Activated CD4-positive, alpha-beta T cell treated with anti-CD3 and anti-CD28 coated beads, Interleukin-2, amount 10 ng/mL, durations not matched to agents 24 days and 14 days (primary cell): Measurements from ENCODE around the gene POMT1. TPM values are rescaled to one million over a fixed set of nuclear protein-coding genes. Genes with fewer than 3 reads are reported as not detected.
"Not testable (repeated sequence)": the region's sequence is repeated elsewhere in the genome, so short reads cannot be mapped to it uniquely, and the experiment has no call there.

Source experiments
- DNase-seq: peaks from one replicate; pipeline ENCODE4 v3.0.0; 2022
- H3K27ac Mint-ChIP-seq: one replicate; pipeline ENCODE4 v1.8.0; 2022; ENCODE audit warnings: mild to moderate bottlenecking, mixed read lengths
- H3K27me3 Mint-ChIP-seq: one replicate; pipeline ENCODE4 v1.8.0; 2022; ENCODE audit warnings: mixed read lengths
- H3K36me3 Mint-ChIP-seq: one replicate; pipeline ENCODE4 v1.8.0; 2022; ENCODE audit warnings: low read depth, mild to moderate bottlenecking, mixed read lengths
- H3K4me1 Mint-ChIP-seq: one replicate; pipeline ENCODE4 v1.8.0; 2021; ENCODE audit warnings: mixed read lengths
- H3K4me3 Mint-ChIP-seq: one replicate; pipeline ENCODE4 v1.8.0; 2022; ENCODE audit warnings: mild to moderate bottlenecking, moderate library complexity, mixed read lengths
- H3K9me3 Mint-ChIP-seq: one replicate; pipeline ENCODE4 v1.8.0; 2021; ENCODE audit warnings: mixed read lengths
- intact Hi-C: fragments of 100-400 bp; cut with micrococcal nuclease; formaldehyde crosslinking; loops from one replicate; pipeline ENCODE4 v1.15.1; 2023
- total RNA-seq: library from RNA; stranded (reverse); gene quantifications from 2 replicates; pipeline ENCODE4 v1.2.3, GENCODE V29; 2022

The POMT1 gene
- total RNA-seq, 1 donor from 2014 or later: 34.6 TPM

- Mint-ChIP-seq H3K36me3 (peaks cover 21% of the 10 kb centered on the region), H3K27me3 (no peaks in the 10 kb centered on the region), H3K4me1 (peaks cover 14% of the 10 kb centered on the region), H3K4me3 (peak overlapping the region; percentile 86), H3K9me3 (no peaks in the 10 kb centered on the region), H3K27ac (peak overlapping the region; percentile 79)
- no peak for DNase-seq
- intact Hi-C loops: loop anchor here (2.0 kb wide), 1 partner anchor 25 kb away; no protein-coding TSS in a partner anchor
Observed at GRCh38 chr9:131529597-131530545, 27.2 kb downstream of the POMT1 start.

GRCh38 chr9:131530546-131530919, 27.8 kb downstream of the POMT1 start:
- Mint-ChIP-seq H3K27ac (peak overlapping the region; percentile 79), H3K36me3 (peaks cover 18% of the 10 kb centered on the region), H3K4me3 (peak overlapping the region; percentile 86), H3K4me1 (peaks cover 15% of the 10 kb centered on the region), H3K9me3 (no peaks in the 10 kb centered on the region), H3K27me3 (no peaks in the 10 kb centered on the region)
- peak; percentile 71 for DNase-seq
- intact Hi-C loops: loop anchor here (2.0 kb wide), 1 partner anchor 26 kb away; no protein-coding TSS in a partner anchor

DNA sequence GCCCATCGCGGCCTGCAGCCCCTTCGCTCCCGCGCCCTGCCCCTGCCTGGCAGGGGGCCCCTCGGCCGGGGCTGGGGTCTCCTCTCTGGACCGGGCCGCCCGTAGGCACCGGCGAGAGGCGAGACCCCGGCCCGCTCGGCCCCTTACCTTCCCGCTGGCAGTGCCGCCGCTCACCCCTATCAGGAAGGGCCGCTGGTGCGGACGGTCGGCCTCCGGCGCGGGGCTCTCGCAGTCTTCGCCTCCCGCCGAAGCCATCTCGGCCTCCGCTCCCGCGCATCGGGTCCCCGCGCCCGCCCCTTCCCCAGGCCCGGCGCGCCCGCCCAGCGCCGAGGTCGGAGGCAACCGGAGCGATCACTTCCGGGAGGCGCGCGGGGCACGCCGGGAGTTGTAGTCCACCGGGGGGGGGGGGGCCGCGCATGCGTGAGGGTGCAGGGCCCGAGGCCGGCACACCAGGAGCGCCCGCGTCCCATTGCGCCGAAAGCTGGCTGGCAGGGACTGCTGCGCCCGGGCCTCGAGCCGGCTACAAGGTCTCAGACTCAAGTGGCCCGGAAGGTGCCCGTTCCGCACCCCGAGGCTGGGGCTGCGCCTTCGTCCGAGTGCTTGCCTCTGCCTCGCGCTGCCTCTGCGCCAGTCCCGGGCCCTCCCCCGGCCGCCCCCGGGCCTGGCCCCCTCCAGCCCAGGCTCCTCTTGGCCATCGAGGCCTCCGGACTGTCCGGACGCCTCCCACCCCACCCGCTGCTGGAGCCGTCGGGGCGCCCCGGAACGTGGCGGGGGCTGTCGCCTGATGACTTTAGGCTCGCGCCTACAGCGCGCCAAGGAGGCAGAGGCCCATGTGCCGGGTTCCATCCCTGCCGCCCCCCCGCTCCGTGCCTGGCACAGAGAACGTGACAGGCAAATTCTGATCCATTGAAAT, 28.5 kb downstream of the POMT1 start, which contains the start of gene UCK1:
UCK1 (minus strand) TSS at position 344 of the 913 bp plus-strand sequence; CDS start at position 255, 89 bp downstream.
- peak within 1 kb of the TSS; percentile 79 for H3K27ac Mint-ChIP-seq
- peaks cover 17% of the 10 kb centered on the region for H3K36me3 Mint-ChIP-seq
- peak; percentile 93 for DNase-seq
- no peaks in the 10 kb centered on the region for H3K27me3 Mint-ChIP-seq
- intact Hi-C loops: loop anchor here (1.0 to 2.0 kb wide), 2 partner anchors 26 to 406 kb away; partner anchors contain the start of gene NUP214
- H3K4me1 Mint-ChIP-seq: peaks cover 15% of the 10 kb centered on the region
- no peaks in the 10 kb centered on the region for H3K9me3 Mint-ChIP-seq
- H3K4me3 Mint-ChIP-seq: peak within 1 kb of the TSS; percentile 86

GRCh38 chr9:131534721-131535237, 32.1 kb downstream of the POMT1 start:
- Mint-ChIP-seq H3K27me3 (no peaks in the 10 kb centered on the region), H3K4me1 (peaks cover 17% of the 10 kb centered on the region), H3K9me3 (no peaks in the 10 kb centered on the region), H3K4me3 (no peak overlapping the region), H3K27ac (no peak overlapping the region), H3K36me3 (no peaks in the 10 kb centered on the region)
- intact Hi-C loops: no loop called here
- no peak for DNase-seq

GRCh38 chr9:131537946-131538345, 35.2 kb downstream of the POMT1 start:
- intact Hi-C loops: no loop called here
- peaks cover 4% of the 10 kb centered on the region for H3K9me3 Mint-ChIP-seq
- H3K27me3 Mint-ChIP-seq: peaks cover 3% of the 10 kb centered on the region
- peaks cover 15% of the 10 kb centered on the region for H3K4me1 Mint-ChIP-seq
- no peaks in the 10 kb centered on the region for H3K36me3 Mint-ChIP-seq
- no peak for DNase-seq
- no peak overlapping the region for H3K27ac Mint-ChIP-seq
- H3K4me3 Mint-ChIP-seq: no peak overlapping the region

DNA sequence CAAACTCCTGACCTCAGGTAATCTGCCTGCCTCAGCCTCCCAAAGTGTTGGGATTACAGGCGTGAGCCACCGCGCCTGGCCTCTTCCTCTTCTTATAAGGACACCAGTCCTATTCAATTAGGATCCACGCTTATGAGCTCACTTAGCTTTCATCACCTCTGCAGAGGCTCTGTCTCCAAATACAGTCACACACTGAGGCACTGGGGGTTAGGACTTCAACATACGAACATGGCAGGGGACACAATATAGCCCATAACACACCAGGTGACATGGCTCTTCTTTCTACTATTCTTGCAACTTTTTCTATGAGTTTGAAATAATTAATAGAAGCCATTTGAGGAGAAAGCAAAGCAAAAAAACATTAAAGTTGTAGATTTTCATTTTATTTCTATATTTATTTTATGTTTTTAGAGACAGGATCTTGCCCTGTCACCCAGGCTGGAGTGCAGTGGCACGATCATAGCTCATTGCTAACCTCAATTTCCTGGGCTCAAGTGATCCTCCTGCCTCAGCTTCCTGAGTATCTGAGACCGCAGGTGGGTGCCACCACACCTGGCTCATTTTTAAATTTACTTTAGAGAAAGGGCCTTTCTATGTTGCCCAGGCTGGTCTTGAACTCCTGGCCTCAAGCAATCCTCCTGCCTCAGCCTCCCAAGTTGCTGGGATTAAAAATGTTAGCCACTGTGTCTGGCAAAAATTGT, 36.7 kb downstream of the POMT1 start:
- peaks cover 11% of the 10 kb centered on the region for H3K27me3 Mint-ChIP-seq
- intact Hi-C loops: no loop called here
- no peak overlapping the region for H3K27ac Mint-ChIP-seq
- peaks cover 11% of the 10 kb centered on the region for H3K9me3 Mint-ChIP-seq
- peaks cover 14% of the 10 kb centered on the region for H3K4me1 Mint-ChIP-seq
- no peak for DNase-seq
- peaks cover 7% of the 10 kb centered on the region for H3K36me3 Mint-ChIP-seq
- no peak overlapping the region for H3K4me3 Mint-ChIP-seq

DNA sequence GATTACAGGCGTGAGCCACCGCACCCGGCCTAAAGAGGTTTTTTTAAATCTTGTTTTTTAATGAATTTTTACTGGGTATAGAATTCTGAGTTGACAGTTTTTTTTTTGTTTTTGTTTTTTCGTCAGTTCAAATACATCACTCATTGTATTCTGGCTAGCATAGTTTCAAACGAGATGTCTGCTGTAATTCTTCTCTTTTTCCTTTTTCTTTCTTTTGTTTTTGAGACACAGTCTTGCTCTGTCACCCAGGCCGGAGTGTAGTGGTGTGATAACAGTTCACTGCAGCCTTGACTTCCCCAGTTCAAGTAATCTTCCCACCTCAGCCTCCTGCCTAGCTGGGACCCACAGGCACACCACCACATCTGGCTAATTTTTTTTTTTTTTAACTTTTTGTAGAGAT, 40.4 kb downstream of the POMT1 start:
- DNase-seq: no peak
- H3K27me3 Mint-ChIP-seq: peaks cover 41% of the 10 kb centered on the region
- intact Hi-C loops: no loop called here
- H3K4me3 Mint-ChIP-seq: no peak overlapping the region
- H3K4me1 Mint-ChIP-seq: peaks cover 9% of the 10 kb centered on the region
- H3K27ac Mint-ChIP-seq: no peak overlapping the region
- H3K9me3 Mint-ChIP-seq: peaks cover 13% of the 10 kb centered on the region
- H3K36me3 Mint-ChIP-seq: peaks cover 9% of the 10 kb centered on the region

- Mint-ChIP-seq H3K4me3 (peak within 1 kb of the TSS; percentile 48), H3K27me3 (peaks cover 62% of the 10 kb centered on the region), H3K4me1 (peaks cover 2% of the 10 kb centered on the region), H3K36me3 (peaks cover 9% of the 10 kb centered on the region), H3K9me3 (peaks cover 13% of the 10 kb centered on the region), H3K27ac (no peak within 1 kb of the TSS)
- intact Hi-C loops: no loop called here
- no peak for DNase-seq
Observed at GRCh38 chr9:131545003-131545785, 42.5 kb downstream of the POMT1 start, which contains the start of gene PRRT1B. Gene PRRT1B (plus strand): TSS chr9:131545523. CDS start chr9:131545616, 93 bp downstream.

DNA sequence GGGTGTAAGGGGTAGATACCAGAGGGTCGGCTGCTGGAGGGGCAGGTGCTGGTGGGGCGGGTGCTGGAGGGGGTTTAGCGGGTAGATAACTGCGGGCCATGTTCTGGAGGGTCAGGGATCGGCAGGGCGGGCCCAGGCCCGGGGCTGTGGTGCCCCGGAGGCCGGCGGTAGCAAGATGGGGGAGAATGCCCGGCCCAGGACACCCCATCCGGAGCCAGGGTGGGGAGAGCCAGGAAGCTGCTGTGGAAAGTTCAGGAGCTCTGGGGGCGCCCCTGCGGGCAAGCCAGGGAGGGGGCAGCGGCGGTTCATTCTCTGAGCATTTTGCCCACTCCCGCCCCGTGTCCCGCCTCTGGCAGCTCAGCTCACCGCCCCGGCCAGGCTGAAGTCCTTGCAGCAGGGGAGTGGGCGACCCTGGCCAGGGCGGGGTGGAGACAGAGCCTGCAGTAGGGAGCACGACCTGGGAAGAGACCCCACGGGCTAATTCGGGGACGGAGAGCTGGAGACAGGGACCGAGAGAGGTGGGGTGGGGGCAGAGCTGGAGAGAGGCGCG, 43.1 kb downstream of the POMT1 start:
- H3K4me3 Mint-ChIP-seq: peak overlapping the region; percentile 48
- intact Hi-C loops: no loop called here
- H3K4me1 Mint-ChIP-seq: peaks cover 2% of the 10 kb centered on the region
- H3K36me3 Mint-ChIP-seq: peaks cover 9% of the 10 kb centered on the region
- H3K9me3 Mint-ChIP-seq: peaks cover 13% of the 10 kb centered on the region
- no peak for DNase-seq
- H3K27me3 Mint-ChIP-seq: peaks cover 66% of the 10 kb centered on the region
- H3K27ac Mint-ChIP-seq: no peak overlapping the region

- DNase-seq: no peak
- Mint-ChIP-seq H3K27me3 (peaks cover 69% of the 10 kb centered on the region), H3K4me1 (peaks cover 2% of the 10 kb centered on the region), H3K36me3 (peaks cover 9% of the 10 kb centered on the region), H3K9me3 (peaks cover 13% of the 10 kb centered on the region), H3K27ac (no peak overlapping the region), H3K4me3 (peak overlapping the region; percentile 71)
- intact Hi-C loops: no loop called here
Observed at GRCh38 chr9:131546336-131547084, 43.8 kb downstream of the POMT1 start.

DNA sequence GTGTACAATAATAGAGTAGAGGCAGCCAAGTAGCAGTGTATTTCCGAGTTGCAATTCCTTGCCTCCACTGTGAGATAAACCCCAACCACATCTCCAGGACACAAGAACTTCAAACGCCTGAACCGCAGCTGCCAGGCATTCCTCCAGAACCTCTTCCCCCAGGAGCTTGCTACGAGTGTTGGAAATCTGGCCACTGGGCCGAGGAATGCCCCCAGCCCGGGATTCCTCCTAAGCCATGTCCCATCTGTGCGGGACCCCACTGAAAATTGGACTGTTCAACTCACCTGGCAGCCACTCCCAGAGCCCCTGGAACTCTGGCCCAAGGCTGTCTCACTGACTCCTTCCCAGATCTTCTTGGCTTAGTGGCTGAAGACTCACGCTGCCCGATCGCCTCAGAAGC, 46.5 kb downstream of the POMT1 start:
- H3K4me1 Mint-ChIP-seq, H3K36me3 Mint-ChIP-seq, intact Hi-C loops, H3K27ac Mint-ChIP-seq, H3K4me3 Mint-ChIP-seq, H3K9me3 Mint-ChIP-seq, DNase-seq: not testable (repeated sequence)
- peaks cover 79% of the 10 kb centered on the region for H3K27me3 Mint-ChIP-seq

- DNase-seq, H3K36me3 Mint-ChIP-seq, H3K4me1 Mint-ChIP-seq, H3K9me3 Mint-ChIP-seq, H3K4me3 Mint-ChIP-seq, intact Hi-C loops, H3K27ac Mint-ChIP-seq: not testable (repeated sequence)
- peaks cover 77% of the 10 kb centered on the region for H3K27me3 Mint-ChIP-seq
Observed at GRCh38 chr9:131550465-131550864, 47.7 kb downstream of the POMT1 start.
